Motor neuron (in vitro differentiated cells): Measurements from ENCODE around the gene WT1. TPM values are rescaled to one million over a fixed set of nuclear protein-coding genes. Genes with fewer than 3 reads are reported as not detected.

ENCODE experiments used
- ATAC-seq, 8 experiments: fragments of 200-7000 bp; cut with Tn5 transposase; replicated peaks in 6 of 8; 2 replicates each; pipeline ENCODE4 v1.8.0; 2021; ENCODE audit warnings: mild to moderate bottlenecking in 8 of 8, moderate library complexity in 8 of 8
- H3K27ac ChIP-seq, 2 donors: fragments of 250-450 bp; sonication (Bioruptor Pico); 2 replicates each; pipeline ENCODE4 v1.9.0; 2021; ENCODE audit warnings: antibody characterized with exemption in 2 of 2, mild to moderate bottlenecking in 2 of 2, moderate library complexity in 1 of 2
- H3K4me1 ChIP-seq, 2 donors: fragments of 250-450 bp; sonication (Bioruptor Pico); replicated peaks in 1 of 2; 2 replicates each; pipeline ENCODE4 v1.6.1; 2021; ENCODE audit warnings: antibody characterized with exemption in 2 of 2, mild to moderate bottlenecking in 2 of 2, moderate library complexity in 1 of 2
- H3K4me3 ChIP-seq, 5 donors: fragments of 250-450 bp; sonication (Bioruptor Pico); 2 replicates each; pipeline ENCODE4 v1.9.0; 2021; ENCODE audit warnings: antibody characterized with exemption in 5 of 5, mild to moderate bottlenecking in 5 of 5, moderate library complexity in 4 of 5
- WGBS, 10 experiments: fragments of 450-650 bp; shearing (Covaris generic); methylation state at CpG; one replicate each; pipeline ENCODE4 v1.0.0; 2022; 5-methylcytosine and 5-hydroxymethylcytosine counted together
- in situ Hi-C, 9 experiments: fragments of 400-800 bp; cut with MboI; loops; one replicate each; pipeline ENCODE4 v1.15.0; 2021; ENCODE audit warnings: low sequenced_read_pairs in 9 of 9, low pct_unique_long_range_greater_than_20kb in 2 of 9; ENCODE audit not compliant: unreplicated experiment in 9 of 9
- total RNA-seq, 8 experiments: library from RNA; unstranded; fragments of 300-600 nt; gene quantifications; 2 replicates each; pipeline versions ENCODE4 v1.2.3 to v1.2.4, GENCODE V29; 2022

WT1 gene
- total RNA-seq, 8 experiments from 2014 or later, result 0.04 to 0.43 (median 0.15) TPM; not detected in 2

DNA sequence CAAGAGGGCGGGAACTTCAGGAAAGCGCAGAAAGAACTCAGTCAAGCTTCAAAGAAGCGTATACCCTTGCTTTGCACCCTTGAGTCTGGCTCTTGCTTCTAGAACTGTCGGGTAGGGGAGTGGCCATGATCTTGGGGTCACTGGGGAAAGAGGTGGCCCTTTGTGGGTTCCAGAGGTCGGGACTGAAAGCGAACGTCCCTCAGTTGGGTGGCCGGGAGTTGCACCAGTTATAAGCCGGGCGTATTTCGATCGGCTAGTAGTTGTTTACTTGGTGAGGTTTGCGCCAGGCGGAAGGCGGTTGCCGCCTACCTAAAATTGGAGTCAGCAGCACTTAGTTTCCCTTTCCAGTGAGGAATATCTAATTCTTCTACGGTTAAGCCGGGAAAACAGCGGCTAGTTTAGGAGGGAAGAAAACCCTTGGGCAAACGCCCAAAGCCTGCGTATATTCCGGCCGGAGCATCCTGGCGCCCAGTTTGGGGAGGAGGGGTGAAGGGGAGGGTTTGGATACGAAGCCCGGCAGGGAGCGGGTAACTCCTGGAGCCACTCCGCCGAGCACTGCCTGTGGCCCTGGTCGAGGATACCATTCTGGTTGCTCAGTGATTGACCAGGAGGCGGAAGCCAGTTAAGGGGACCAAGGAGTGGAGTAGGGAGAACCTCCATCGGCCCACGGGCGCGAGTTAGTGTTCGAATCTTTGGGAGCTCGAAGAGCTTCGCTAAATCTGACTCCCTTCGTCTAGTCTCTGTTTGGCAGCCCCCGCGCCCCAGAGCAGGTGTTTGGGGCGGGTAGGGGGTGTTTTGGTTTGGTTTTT, 807 bp upstream of the WT1 start:
- WGBS, 10 experiments, result 0 to 4% (median 0%) methylated on average over 1 to 21 of the region's 42 CpGs; no CpG with 5 or more reads in 2 of the 10 experiments
- Histone ChIP-seq H3K4me3 (no peak overlapping the region), H3K4me1 (peaks cover 0 to 8% of the 10 kb centered on the region in 2 donors), H3K27ac (no peak overlapping the region)
- ATAC-seq, result no peak
- in situ Hi-C loops, result no loop called here

DNA sequence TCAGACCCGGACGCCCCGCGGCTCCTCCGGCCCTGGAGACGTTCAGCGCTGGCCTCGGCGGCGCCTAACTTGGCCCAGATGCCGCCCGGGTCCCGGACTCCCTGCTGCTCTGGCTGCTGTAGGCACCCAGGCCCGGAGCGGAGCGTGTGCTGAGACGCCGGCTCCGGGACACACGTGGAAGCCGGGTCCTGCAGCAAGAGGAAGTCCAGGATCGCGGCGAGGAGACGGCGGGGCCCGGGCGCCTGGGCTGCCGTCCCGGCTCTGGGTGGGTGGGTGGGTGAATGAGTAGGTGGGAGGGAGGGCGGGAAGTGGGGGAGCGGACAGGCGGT, 223 bp downstream of the WT1 start:
- Histone ChIP-seq H3K27ac (no peak overlapping the region), H3K4me3 (no peak overlapping the region), H3K4me1 (peaks cover 0 to 12% of the 10 kb centered on the region in 2 donors)
- peak in 3 of 8 experiments; percentile 10 to 13 (median 10) for ATAC-seq
- no CpG with 5 or more reads among the region's 33 CpGs for WGBS, 10 experiments
- in situ Hi-C loops, result no loop called here

DNA sequence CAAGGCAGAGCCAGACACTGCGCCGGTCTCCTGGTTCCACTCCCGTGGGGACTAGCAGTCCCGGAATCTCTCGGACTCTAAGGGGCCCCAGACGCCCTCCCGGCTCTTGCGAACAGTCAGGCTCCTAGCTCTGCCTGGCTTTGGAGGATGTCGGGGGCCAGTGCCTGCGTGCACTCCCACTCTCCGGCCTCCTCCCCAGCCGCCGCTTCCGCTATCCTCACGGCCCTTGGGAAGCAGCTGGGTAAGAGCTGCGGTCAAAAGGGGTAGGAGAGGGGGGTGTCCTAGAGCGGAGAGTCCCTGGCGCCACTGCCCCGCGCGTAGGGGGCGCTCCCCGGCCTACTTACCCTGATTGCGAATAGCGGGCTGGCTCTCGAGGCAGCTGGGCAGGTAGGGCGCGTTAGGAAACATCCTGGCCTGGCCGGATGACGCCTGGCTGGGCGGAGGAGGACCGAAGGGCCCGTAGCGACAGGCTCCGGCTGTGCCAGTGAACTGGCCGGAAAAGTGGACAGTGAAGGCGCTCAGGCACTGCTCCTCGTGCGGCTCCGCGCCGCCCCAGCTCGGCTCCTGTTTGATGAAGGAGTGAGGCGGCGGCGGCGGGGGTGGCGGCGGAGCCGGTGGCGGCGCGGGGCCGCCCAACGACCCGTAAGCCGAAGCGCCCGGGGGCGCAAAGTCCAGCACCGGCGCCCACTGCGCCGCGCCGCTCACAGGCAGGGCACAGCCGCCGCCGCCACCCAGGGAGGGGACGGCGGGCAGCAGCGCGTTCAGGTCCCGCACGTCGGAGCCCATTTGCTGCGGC, 785 bp downstream of the WT1 start:
- ATAC-seq, result peak in 3 of 8 experiments; percentile 5 to 12 (median 6)
- Histone ChIP-seq H3K4me3 (no peak overlapping the region), H3K27ac (no peak overlapping the region), H3K4me1 (peaks cover 0 to 11% of the 10 kb centered on the region in 2 donors)
- in situ Hi-C loops, result no loop called here
- WGBS, 10 experiments, result 0 to 7% (median 0%) methylated on average over 5 to 9 of the region's 77 CpGs; no CpG with 5 or more reads in 7 of the 10 experiments

DNA sequence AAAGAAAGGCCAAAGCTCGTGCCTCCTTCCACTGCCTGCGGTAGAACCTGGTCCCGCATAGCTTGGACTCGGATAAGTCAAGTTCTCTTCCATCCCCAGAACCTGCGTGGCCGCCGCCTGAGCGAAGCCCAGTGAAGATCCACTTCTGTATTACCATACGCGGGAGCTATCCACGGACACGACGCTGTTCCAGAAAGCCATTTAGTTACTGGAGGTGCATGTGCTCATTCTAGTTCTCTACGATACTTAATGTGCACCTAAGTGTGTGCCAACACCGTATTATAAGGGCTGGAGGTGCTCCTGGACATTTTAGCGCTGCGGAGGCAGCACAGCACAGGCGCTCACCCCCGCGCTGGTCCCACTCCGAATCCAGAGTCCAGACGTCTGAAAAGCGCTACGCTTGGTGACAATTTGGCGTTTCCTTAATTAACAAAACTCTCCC, 1.4 kb downstream of the WT1 start:
- H3K4me3 ChIP-seq, result no peak overlapping the region
- no peak for ATAC-seq
- no peak overlapping the region for H3K27ac ChIP-seq
- in situ Hi-C loops, result no loop called here
- 0 to 19% (median 3%) methylated on average over 1 to 20 of the region's 25 CpGs; no CpG with 5 or more reads in 2 of the 10 experiments for WGBS, 10 experiments
- H3K4me1 ChIP-seq, result peaks cover 0 to 9% of the 10 kb centered on the region in 2 donors

DNA sequence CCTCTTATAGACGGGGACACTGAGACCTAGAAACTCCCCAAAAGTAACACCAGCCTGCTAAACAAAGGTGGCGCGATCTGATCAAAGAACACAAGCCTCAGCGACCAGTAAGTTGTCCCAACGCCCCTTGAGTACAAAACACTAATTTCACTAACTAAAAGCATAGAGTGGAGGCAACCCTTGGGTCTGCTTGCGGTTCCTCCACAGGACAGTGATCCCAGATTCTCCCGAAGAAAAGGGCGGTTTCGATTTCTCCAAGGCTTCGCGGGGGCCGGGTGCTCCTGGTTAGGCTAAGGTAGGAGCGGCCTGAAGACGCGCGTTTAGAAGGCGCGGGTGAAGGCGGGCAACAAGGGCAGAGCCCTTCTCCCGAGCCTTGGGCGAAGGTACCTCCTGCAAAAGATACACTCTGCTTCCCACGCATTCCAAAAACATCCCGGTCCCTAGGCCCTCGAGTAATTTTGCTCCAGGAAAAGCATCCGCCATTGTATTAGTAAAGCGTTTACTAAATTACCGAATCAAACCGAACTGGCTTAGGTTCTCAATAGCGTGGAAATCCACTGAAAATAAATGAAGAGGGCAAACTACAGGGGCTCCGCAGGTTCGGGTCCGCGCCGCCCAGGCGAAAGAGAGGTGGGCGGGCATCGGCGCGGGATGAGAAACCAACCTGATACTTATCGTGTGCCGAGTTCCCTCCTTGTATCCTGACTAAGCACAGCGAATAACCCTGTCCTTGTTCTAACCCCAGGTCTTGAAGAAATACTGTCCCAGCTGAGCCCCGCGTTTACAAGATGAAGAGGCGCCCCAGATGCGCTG, 2.0 kb downstream of the WT1 start:
- 0 to 10% (median 6%) methylated on average over 2 to 20 of the region's 46 CpGs; no CpG with 5 or more reads in 2 of the 10 experiments for WGBS, 10 experiments
- H3K27ac ChIP-seq, result no peak overlapping the region
- ATAC-seq, result no peak
- in situ Hi-C loops, result no loop called here
- H3K4me1 ChIP-seq, result peaks cover 0 to 9% of the 10 kb centered on the region in 2 donors
- H3K4me3 ChIP-seq, result no peak overlapping the region

DNA sequence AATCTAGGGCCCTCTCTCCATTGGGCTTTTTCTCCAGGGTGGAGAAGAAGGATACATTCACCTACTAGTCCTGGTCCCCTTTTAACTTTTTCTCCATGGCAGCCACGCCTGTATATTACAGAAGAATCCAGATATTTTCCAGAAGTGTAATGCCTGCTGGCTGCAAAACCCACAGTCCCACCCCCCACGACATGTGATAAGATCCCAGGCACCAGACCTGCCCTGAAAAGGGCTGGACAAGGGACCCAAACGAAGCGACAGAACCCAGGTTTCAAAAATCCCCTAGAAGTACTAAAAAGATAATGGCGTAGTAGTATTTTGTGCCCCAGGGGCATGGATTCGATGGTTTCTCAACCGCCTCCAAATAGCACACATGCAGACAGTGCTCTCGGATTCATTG, 2.8 kb downstream of the WT1 start:
- no peak overlapping the region for H3K27ac ChIP-seq
- H3K4me3 ChIP-seq, result no peak overlapping the region
- no peak for ATAC-seq
- in situ Hi-C loops, result no loop called here
- 0 to 28% (median 11%) methylated on average over 2 to 5 of the region's 8 CpGs; no CpG with 5 or more reads in 3 of the 10 experiments for WGBS, 10 experiments
- peaks cover 0 to 5% of the 10 kb centered on the region in 2 donors for H3K4me1 ChIP-seq

DNA sequence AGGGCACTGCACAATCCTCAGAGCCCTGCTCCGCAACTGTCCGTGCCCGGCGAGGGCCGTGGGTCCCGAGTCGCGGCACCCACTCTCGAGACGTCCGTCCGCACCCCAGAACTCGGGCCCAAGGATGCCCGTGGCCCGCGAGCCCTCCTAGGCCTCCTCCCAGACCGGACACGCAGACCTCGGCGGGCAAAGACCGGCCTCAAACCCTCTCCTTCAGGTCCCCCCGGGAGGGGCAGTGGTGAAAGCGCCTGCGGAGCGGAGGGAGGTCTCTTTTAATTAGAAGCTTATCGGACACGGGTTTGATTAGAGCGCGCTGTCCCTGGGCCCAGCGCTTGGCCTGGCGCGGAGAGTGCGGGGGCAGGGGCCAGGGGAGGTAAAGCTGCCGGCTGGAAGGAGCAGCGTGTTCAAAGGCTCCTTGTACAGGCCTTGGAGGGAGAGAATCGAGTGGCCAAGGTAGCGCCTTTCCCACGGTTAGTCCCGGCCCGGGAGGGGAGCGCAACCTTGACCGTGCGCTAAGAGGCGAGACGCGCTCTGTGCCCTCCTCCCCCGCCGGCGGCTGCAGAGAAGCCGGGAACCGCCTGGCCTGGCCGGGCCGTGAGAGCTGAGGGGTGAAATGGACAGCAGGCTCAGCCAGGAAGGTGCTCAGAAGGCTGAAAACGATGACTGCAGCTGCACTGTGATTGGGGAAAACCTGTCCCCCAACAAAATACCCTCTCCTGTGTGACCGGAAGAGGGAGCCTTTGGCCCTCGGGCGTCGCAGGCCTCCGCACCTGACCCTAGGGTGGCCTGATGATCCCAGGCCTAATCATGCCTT, 4.6 kb downstream of the WT1 start:
- in situ Hi-C loops, result no loop called here
- WGBS, 10 experiments, result 2 to 36% (median 20%) methylated on average over 1 to 21 of the region's 59 CpGs; no CpG with 5 or more reads in 3 of the 10 experiments
- no peak overlapping the region for H3K4me3 ChIP-seq
- peaks cover 0 to 13% of the 10 kb centered on the region in 2 donors for H3K4me1 ChIP-seq
- no peak overlapping the region for H3K27ac ChIP-seq
- no peak for ATAC-seq

DNA sequence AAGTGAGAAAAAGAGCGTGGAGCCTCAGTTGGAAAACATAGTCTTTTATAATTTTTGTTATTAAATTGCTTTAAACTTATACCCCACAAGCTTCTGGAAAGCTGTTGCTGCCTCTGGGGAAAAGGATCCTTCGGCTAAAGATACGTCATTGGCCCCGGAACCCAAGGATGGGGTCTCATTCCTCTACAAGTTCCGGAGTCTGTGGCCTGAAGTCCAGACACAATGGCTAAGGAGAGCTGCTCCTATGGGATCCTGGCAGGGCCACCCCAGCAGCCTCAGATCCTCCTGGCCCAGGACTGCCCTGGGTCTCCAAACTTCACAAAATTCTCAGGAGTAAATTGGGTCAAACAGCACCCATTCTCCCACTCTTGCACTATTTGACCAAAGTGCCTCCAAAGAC, 5.9 kb downstream of the WT1 start:
- no peak overlapping the region for H3K4me3 ChIP-seq
- WGBS, 10 experiments, result 25 to 40% methylated on average over 1 to 2 of the region's 5 CpGs; no CpG with 5 or more reads in 8 of the 10 experiments
- H3K4me1 ChIP-seq, result peaks cover 0 to 11% of the 10 kb centered on the region in 2 donors
- in situ Hi-C loops, result no loop called here
- H3K27ac ChIP-seq, result no peak overlapping the region
- no peak for ATAC-seq

DNA sequence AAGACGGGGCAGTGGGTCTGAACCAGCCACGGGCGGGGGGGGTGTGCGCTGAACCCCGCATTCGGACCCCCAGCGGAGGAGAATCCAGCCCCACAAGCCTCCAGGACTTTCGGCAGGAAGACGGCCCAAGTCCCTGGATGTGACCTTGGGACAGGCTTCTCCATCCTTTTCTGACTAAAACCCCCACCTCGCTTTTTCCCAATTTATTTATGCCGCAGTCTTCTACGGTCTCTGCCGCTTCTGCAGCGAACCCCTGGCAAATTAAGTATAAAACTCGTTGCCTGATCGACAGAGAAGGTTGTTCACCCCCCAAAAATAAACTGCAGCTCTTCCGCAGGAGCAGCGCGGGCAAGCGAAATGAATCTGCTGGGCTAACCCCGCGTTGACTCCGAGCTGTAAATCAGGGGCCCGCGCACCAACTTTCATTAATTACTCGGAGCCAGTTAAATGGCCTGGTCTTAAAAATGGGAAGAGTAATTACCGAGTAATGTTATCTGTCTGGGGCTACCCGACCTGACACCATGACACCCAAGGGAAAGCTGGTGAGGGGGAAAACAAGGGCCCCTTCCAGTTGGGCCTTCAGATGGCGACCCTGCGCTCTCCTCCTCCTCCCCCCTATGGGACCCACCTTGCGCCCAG, 6.6 kb downstream of the WT1 start:
- Histone ChIP-seq H3K4me3 (no peak overlapping the region), H3K27ac (no peak overlapping the region), H3K4me1 (peaks cover 0 to 11% of the 10 kb centered on the region in 2 donors)
- in situ Hi-C loops, result no loop called here
- 0 to 13% (median 8%) methylated on average over 1 to 15 of the region's 31 CpGs; no CpG with 5 or more reads in 5 of the 10 experiments for WGBS, 10 experiments
- no peak for ATAC-seq

DNA sequence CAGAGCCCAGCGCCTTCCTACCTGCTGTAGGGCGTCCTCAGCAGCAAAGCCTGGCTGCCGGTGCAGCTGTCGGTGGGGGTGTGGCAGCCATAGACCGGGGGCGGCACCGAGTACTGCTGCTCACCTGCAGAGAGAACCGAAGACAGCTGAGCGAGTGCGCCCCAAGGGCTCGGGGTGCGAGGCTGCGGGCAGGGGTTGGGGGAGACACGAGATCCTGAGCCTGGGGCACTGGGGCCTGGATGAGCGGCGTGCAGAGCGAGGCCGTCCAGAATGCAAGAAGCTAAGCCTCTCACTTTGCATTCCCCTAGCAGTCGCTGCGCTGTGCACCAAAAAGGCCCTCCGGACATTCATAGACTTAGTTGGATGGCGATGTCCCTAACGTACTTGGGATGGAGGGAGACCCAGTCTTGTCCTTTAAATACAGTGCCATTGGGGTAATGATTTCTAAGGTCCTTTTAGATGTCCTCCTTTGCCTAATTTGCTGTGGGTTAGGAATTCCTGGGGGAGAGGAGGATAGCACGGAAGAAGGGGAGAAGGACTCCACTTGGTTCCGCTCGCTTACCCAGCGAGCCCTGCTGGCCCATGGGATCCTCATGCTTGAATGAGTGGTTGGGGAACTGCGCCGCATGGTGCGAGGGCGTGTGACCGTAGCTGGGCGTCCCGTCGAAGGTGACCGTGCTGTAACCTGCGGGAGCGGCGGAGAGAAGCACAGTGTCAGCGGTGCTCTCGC, 7.2 kb downstream of the WT1 start:
- peak in 1 of 8 experiments; percentile 59 for ATAC-seq
- 2 to 8% methylated on average over 8 to 17 of the region's 41 CpGs; no CpG with 5 or more reads in 8 of the 10 experiments for whole genome bisulfite sequencing, 10 experiments
- Histone ChIP-seq H3K27ac (no peak overlapping the region), H3K4me3 (no peak overlapping the region), H3K4me1 (peaks cover 0 to 11% of the 10 kb centered on the region in 2 donors)
- in situ Hi-C loops, result no loop called here

DNA sequence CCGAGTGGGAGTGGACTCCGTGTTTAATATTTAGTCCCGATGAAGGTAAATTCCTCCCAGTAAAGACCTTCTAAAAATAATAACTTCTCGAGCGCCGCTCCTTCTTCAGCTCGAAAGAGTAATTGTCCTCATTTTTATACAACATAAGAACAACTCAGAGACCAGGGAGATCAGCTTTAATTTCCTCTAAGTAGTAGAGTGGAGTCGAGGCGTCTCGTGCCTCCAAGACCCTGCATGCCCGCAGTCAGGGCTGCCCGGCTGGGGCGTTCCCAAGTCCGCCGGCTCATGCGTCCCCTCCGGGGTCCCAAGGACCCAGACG, 7.8 kb downstream of the WT1 start:
- in situ Hi-C loops, result no loop called here

More for the DNA sequence above, 7.8 kb downstream of the WT1 start:
- Histone ChIP-seq H3K27ac (no peak overlapping the region), H3K4me1 (peaks cover 0 to 11% of the 10 kb centered on the region in 2 donors), H3K4me3 (no peak overlapping the region)
- ATAC-seq, result no peak
- 0 to 20% (median 0%) methylated on average over 1 to 3 of the region's 18 CpGs; no CpG with 5 or more reads in 5 of the 10 experiments for WGBS, 10 experiments
